NAMALWA (cell line): ENCODE data around the gene USP46.
A peak's percentile ranks its signal among the peaks of the same experiment; 100 is the strongest.

Experiments used
- DNase-seq: peaks from one replicate; pipeline ENCODE4 v3.0.0-alpha.2; 2015; ENCODE audit warnings: low spot score

USP46 gene

DNA sequence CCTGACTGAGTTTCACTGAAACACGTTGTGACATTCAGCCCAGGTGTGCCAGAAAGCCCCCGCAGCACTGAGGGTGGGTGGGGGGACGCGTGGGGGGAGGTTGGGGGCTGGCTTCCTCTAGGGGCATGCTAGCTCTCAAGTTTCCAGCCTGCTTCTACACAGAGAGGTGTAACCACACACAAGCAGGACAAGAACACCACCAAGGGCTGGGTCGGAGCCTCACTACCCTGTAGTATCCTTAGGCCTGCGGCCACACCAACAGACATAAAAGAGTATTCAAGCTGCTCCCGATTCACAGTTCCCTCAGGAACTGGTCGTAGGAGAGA lies 1.8 kb downstream of the USP46 start:
- no peak for DNase-seq

DNA sequence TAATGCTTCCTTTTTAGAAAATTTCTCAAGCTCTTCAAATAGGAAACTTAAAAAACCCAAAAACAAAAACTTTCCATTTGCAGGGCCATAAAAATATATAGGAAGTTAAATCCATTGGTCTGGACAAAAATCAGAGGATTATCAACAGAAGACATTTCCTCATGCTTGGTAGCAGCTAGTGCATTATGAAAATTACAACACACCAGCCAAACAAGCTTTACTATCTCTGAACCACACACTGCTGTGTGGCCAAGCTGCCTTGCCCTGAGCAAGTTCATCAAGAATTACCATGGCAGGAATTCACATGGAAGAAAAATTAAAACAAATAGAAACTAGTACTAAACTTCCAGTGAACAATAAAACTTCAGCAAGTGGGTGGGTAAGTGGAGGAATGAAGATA lies 3.6 kb downstream of the USP46 start:
- DNase-seq: no peak

DNA sequence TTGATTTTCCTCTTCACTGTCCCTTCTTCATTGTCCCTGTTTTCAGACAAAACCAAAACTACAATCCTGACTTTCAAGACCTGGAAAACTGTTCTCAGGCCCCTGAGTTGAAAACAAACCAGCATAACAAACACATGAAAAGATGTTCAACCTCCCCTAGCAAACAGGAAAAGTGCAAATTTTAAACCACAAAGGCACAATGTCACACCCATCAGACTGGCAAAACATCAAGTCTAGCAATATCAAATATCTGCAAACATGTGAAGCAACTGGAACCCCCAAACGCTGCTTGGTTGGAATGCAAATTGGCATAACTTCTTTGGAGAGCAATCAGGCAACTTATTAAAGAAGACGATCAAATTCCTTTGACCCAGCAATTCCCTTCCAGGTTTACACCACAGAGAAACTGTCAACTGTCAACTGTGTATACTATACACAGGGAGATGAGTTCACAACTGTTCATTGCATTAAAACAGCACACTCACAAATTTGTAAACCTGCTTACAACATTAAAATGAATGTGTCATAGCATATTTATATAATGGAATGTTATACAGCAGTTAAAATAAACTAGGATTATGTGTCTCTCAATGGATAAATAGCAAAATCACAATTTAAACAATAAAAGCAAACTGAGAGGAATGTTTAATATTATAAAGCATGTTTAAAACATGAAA lies 7.0 kb downstream of the USP46 start:
- no peak for DNase-seq

DNA sequence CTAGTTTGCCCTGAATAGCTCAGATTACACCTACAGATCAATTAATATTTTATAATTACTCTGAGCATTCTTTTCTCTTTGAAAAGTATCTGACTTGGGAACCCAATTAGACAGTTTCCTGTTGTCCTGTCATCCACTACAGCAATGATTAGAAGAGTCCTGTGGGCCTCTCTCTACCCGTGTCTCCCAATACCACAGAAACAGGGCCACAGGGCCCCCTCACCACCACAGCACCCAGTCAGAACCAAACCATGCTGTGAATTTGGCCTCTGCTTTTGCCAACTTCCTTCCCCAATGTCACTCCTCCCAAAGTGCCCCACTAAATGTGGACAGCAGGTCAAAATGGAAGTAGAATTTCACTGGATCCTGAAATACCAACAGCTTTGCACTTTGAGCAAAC lies 10.3 kb downstream of the USP46 start:
- DNase-seq: no peak

DNA sequence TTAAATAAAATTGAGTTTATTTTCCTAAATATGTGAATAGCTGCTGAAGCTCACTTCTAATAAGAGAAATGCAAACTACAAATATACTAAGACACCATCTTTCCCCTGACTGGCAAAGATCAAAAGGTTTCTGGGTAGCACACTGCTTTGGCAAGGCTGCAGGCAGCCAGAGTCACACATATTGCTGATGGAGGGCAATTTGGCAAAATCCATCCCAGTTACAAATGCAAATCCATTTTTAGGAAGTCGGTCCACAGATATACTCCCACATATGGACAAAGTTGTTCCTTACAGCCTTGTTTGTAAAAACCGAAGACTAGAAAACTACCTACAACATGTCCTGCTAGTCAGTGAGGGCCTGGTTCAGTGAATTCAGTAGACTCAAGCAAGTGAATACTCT lies 12.4 kb downstream of the USP46 start:
- no peak for DNase-seq

DNA sequence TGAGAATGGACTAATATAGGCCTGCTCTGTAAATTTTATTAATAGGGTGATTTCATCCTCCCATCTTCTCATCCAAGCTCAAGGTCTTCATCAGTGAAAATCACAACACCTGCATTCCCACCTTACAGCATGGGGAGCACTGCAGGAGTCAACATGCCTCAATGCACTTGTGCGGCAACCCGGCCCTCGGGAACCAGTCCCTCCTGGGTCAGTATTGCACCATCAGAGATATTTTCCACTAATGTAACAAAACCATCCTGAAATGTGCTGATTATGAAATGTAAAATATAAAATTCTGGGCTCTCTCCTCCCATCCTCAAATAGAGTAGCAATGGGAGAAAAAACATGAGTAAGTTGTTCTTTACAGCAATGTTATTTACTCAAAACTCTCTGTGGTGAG lies 13.0 kb downstream of the USP46 start:
- DNase-seq: no peak

DNA sequence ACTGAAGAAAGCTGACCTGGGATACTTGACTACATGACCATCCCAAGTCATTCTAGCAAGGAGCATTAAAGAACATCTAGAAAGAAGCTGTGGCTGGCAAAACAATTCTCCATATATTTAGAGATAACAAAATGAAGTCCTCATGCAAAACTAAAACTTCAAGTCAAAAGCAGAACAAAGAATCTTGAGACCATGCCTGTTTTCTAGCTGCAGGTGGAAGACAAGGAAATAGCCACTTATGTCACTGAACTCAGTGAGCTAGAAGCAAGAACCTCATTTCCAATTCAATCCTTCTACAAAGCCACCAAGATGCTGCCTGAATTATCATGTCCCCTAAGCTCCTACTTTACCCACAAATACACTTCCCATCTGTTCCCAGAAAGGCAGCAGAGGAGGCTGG lies 13.8 kb downstream of the USP46 start:
- DNase-seq: no peak

DNA sequence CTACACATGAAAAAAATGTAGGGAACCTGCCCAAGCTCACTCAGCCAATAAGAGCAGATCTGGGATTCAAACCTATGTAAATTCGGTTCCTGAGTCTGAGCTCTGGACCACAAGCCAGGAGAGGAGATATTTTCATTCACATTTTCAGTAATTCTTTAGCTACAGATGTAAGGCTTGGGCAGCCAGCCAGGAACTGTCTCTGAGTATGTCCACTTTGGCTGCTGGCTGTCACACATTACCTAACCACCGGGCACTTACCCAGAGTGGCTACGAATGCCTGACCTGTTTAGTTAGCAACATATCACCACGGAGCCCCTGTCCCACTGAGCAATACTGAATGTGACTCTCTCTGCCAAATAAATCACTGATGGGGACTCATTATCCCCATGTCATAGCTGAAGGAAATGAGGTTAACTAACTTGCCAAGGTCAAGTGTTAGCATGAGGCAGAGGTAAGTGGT lies 15.3 kb downstream of the USP46 start:
- DNase-seq: no peak

DNA sequence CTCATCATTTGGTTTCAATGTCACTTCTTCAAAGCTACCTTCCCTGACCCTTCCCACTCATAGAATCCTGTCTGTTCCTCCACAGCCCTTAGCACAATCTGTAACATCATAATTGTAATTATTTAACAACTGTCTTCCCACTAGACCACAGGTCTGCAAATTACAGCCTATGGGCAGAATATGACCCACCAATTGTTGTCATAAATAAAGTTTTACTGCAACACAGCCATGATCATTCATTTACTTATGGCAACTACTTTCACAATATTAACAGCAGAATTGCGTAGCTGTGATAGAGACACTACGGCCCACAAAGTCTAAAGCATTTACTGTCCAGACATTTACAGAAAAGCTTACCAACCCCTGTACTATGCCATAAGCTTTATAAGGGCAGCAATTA lies 15.9 kb downstream of the USP46 start:
- DNase-seq: no peak

DNA sequence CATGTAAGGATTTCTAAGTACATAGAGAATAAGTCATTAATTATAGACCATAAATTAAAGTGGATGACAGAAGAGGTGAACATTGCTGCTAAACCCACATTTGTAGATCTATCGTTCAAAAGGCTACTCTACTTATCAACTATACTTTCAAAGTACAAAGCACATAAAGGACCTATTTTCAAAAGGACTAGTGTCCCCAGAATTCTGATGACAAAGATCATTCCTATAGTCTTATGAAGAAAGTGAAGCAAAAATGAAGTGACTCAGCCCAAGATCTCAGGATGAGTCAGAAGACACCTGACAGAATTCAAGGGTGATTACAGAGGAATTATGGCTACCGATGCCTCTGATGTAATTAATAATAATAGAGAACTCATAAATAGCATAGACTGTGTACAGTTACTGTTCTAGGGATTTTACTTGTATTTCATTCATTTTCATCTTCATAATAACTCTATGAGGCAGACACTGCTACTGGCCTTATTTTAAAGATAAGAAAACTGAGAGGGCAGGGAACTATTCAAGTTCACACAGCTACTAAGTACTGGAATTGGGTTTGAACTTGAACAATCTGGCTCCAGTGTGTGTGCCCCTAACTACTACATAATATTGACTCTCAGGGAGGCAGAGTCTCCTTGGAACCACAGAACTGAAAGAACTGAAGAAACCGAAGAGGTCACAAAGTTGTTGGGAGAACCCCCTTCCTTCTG lies 17.1 kb downstream of the USP46 start:
- DNase-seq: no peak

DNA sequence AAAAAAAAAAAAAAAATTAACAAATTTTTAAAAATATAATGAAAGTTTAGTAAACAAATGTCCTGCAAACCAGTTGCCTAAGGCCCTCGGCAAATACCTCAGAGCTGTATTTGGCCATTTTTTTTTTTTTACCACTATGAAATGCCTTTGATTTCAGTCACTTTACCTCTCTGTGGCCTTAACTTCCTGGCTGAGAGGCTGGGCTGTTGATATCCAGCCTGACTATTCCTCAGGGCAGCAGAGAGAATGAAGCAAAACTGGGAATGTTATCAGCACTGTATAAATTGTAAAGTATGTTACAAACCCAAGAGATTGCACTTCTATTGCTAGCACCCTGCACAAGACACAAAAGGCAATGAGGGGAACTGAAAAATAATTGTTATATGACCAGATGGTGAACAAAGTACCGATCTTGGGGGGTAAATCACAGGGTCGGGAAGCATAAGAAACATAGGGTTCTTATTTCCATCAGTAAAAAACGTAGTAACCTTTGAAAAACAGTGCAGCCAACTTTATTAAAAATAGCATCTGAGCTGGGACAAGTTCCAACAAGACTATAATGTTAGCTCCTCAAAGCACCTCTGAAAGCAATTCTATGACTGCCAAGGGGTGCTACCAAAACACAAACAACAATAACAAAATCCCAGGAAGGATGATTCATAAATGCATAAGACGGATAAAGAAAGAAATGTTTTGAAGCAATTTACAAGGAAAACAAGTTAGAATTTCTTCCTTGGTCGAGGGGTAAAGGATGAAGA lies 18.1 kb downstream of the USP46 start:
- DNase-seq: no peak

DNA sequence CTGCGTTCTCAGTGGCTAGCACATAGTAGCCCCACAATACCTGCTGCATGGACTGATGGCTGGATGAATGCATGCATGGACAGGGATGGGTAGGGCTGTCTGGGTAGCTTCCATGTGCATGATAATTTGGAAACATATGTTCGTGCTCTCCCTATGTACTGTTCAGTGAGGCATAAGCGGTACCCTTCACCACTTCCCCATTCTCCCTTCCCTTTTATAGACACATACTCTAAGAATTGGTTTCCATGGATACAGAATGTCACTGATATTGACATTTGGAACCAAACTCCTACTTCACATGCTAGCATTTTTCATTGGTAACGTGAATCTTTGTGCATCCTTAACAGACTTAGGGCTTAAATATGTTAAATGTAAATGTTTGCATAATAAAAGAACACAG lies 20.4 kb downstream of the USP46 start:
- DNase-seq: peak; percentile 22

DNA sequence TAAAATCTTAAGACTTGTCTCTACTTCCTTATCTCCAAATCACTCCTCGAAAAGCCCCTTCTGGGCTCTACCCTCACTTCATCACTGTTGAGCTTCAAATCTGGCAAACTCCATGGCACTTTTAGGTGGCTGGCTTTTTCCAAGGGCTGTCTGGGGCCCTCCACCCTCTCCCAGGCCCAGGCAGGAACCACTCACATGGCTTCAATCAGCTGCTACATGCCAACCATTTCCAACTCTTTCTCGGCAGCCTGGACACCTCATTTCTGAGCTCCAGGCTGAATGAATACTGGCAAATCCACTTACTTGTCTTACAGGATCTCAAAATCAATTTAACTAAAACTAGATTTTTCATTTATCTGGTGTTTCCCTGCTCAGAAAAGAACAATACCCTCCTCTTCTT lies 22.0 kb downstream of the USP46 start:
- no peak for DNase-seq

DNA sequence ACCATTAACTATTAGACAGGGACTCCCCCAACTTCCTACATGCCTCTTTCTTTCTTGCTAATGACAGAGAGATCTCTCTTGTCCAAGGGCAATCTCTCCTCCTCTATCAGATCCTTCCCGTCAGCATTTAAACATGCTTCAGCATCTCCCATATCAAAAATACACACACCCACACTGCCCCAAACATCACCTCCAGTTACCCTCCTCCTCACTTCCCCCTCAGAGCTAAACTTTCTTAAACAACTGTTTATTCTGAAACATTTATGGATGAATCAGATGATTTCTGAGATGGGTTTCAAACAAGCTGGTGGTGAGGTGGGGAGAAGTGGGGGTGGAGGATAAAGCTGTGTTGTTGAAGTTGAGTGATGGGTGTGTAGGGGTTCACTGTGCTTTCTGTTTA lies 23.5 kb downstream of the USP46 start:
- no peak for DNase-seq

DNA sequence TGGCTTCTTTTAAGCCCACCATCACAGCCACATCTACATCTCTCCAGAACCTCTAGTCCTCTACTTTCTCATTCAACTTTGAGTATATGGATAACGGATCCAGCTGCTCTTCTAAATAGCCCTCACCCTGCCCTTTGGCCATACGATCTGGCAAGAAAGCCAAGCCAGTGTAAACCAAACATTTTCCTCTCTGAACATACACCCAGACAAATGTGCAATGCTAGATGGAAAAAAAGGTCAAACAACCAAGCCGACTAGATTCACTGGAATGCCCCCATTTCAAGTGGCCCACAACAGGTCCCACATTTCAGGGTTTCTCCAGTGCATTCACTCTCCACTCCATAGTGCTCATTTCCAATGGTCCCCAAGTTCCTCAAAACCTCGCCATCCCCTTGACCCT lies 24.0 kb downstream of the USP46 start:
- no peak for DNase-seq

DNA sequence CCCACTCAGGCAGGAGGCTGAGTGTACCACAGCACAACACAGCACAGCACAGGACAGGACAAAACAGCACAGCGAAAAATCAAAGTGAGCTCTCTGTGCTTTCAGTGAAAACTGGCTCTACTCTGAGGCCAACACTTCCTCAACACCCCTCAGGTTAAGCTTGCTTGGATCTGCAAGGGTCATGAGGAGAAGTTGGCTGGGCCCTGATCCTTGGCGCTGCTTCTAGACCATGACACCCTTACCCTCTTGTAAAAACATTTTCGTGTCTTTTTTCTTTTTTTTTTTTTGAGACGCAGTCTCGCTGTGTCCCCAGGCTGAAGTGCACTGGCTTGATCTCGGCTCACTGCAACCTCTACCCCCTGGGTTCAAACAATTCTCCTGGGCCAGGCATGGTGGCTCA lies 25.3 kb downstream of the USP46 start:
- DNase-seq: no peak

DNA sequence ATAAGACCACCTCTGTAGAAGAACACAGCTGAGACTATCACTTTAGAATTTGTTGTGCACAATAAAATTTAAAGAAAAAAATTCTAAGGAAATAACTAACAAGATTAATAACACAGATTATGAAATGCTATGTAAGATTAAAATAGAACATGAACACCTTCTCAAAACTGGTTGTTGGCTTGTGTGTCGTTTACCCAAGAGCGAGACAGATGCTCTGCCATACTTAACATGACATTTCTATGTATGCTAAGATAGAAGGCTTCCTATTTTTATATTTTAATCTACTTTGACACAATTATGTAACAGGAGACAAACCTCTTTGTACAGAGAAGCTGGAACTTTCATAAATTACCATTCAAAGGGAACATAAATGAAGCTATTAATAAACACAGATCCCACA lies 30.1 kb downstream of the USP46 start:
- no peak for DNase-seq

DNA sequence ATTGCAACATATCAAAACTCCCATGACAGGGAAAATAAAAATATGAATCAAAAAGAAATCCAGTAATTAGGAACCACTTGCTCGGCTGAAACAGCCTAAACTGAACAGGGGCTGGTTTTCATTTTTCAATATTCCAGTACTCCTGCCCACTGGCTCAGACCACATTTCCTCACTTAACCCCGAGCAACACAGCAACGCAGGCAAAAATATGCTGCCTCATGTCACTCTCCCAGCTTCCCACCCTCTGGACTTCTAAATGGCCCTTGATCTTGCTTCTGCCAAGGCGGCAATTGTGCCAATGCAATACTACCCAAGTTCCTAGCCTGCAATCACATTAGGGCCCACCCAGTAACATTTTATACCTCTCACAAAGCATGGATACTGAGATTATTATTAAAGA lies 30.6 kb downstream of the USP46 start:
- no peak for DNase-seq

DNA sequence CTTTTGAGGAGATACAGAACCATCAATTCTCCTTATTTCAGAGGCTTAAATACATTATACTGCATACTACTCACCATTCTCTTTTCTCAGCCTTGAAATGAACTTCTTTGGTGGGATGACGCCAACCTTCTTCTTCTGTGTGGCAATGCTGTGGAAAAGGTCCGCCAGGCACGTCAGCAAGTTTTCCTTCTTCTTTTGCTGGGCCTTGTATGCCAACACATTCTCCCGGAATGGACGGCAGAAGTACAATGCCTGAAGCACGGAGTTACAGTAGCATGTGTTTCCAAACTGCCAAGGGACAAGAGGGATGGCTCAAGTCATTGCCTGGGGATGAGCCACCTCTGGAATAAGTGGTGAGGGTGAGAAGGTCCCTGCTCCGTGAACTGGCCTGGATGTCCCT lies 31.2 kb downstream of the USP46 start:
- no peak for DNase-seq

DNA sequence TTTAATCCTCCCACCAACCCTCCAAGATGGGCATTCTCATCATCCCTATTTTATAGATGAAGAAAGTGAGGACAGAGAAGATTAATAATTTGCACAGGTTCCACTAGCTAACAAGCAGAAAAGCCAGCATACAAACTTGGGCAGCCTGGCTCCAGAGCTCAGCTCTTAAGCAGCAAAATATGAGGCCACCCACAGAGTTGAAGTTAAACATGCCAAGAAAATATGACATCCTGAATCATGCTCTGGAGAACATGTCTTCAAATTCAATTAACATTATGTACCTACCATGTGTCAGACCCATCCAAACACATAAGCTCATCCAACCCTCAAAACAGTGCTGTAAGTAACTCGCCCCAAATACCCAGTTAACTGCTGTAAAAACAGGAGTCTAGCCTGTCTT lies 33.9 kb downstream of the USP46 start:
- no peak for DNase-seq

DNA sequence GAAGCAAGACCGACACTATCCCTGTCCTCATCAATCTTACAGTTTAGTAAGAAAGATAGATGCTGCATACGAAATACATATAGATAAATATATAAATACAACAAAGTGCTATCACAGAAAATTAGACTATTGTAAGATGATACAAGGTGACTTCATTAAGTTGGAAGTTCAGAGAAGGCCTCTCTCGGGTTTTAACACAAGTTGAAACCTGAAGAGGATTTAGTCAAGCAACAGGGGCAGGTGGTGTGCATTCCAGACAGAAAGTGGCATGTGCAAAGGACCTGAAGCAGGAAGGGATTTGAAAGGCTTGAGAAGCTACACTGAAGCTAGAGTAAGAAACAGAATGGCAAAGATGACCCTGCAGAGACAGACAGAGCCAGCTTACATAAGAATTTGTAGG lies 36.5 kb downstream of the USP46 start:
- no peak for DNase-seq

DNA sequence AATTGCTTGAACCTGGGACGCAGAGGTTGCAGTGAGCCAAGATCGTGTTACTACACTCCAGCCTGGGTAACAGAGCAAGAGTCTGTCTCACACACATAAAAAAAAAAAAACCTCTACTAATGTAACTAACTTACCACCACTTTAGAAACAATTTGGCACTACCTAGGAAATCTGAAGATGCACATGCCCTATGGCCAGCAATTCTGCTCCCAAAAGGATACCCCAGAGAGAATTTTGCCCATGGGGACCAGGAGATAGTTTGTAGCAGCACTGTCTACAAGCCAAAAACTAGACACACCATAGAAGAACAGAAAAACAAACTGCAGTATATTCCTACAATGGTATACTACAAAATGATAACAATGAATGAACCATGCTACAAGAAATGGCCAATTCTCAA lies 37.5 kb downstream of the USP46 start:
- DNase-seq: no peak

DNA sequence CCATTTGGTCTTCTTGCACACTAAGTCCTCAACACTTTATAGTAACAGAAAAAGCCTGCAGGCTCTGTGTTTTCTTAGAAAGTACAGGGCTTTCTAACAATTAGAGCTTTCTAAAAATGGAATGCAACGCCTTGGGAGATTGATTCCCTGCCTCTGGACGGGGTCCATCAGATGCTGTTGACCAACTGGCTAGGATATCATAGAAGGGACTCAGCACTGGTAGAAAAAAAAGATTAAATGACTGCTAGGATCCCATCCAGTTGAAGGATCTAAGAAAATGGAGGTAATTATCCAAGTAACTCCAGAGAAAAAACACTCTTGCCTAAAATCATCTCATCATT lies 39.5 kb downstream of the USP46 start:
- DNase-seq: no peak
